Tibial nerve (tissue), 4 donors: Measurements from ENCODE around the gene SH3BP4. TPM values are rescaled to one million over a fixed set of nuclear protein-coding genes. Genes with fewer than 3 reads are reported as not detected.
A peak's percentile ranks its signal among the peaks of the same experiment; 100 is the strongest.

ENCODE experiments used
- DNase-seq, 2 donors: peaks; one replicate each; pipeline ENCODE4 v3.0.0-alpha.2; 2019; ENCODE audit warnings: low spot score in 2 of 2
- H3K27ac ChIP-seq, 4 donors: fragments of 200-600 bp; sonication (generic) in 3 of 4; one replicate each; pipeline ENCODE4 v1.5.1; 2017 to 2019; ENCODE audit warnings: mild to moderate bottlenecking in 1 of 4
- H3K27me3 ChIP-seq, 2 donors: fragments of 200-600 bp; sonication (generic) in 1 of 2; one replicate each; pipeline versions ENCODE4 v1.5.1 to v1.6.0; 2017 to 2019
- H3K36me3 ChIP-seq, 3 donors: fragments of 200-600 bp; sonication (generic); one replicate each; pipeline ENCODE4 v1.5.1; 2018 to 2019
- H3K4me1 ChIP-seq, 4 donors: fragments of 200-600 bp; sonication (generic) in 3 of 4; one replicate each; pipeline ENCODE4 v1.5.1; 2017 to 2019
- H3K4me3 ChIP-seq, 4 donors: fragments of 200-600 bp; sonication (generic) in 3 of 4; one replicate each; pipeline ENCODE4 v1.5.1; 2017 to 2019; ENCODE audit warnings: mild to moderate bottlenecking in 1 of 4, moderate library complexity in 1 of 4
- H3K9me3 ChIP-seq, 4 donors: fragments of 200-600 bp; sonication (generic) in 3 of 4; one replicate each; pipeline ENCODE4 v1.5.1; 2017 to 2019
- EP300 ChIP-seq, 2 donors: sonication (generic); formaldehyde crosslinking; IDR thresholded peaks; one replicate each; pipeline ENCODE4 v1.6.1; 2017; ENCODE audit warnings: antibody characterized with exemption in 2 of 2, mild to moderate bottlenecking in 1 of 2
- POLR2A ChIP-seq, 2 donors: fragments of 450-650 bp; IDR thresholded peaks; one replicate each; pipeline ENCODE4 v1.6.1; 2017; ENCODE audit warnings: antibody characterized with exemption in 2 of 2, mild to moderate bottlenecking in 2 of 2, moderate library complexity in 2 of 2
- WGBS, 2 donors: methylation state at CpG; one replicate each; pipeline ENCODE4 v1.1.5; 2018; 5-methylcytosine and 5-hydroxymethylcytosine counted together
- total RNA-seq, 4 donors: library from RNA; depleted of rRNA; stranded (reverse); fragments of >200 nt; gene quantifications; one replicate each; pipeline ENCODE4 v1.1.0, GENCODE V29; 2016
- TF ChIP-seq, protein P1 (sequence below), 5 experiments: fragments of 200-600 bp in 3 of 5; fragments of 450-650 bp in 2 of 5; sonication (generic) in 3 of 5; IDR thresholded peaks; one replicate each; pipeline ENCODE4 v1.5.1; 2016 to 2019; ENCODE audit warnings: antibody characterized with exemption in 5 of 5, mild to moderate bottlenecking in 3 of 5, moderate library complexity in 2 of 5

The SH3BP4 gene
- total RNA-seq, 4 donors from 2014 or later = 19.2 to 31.8 (median 24.3) TPM

DNA sequence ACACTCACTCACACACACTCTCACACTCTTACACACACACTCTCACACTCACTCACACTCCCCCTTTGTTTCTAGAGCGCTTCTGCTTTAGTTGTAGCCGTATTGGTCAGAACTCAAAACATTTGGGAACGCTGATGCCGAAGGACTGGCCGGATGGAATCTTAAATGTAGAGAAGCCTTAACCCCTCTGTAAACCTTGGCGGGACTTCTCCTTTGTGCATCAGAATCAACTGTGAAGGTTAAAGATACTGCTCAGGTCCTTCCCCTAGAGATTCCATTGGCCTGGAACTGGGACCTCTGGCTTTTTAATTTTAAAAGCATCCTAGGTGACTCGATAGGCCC is 18.3 kb downstream of the SH3BP4 start:
- WGBS, 2 donors = 53 to 61% methylated on average over 7 of the region's 7 CpGs
- Histone ChIP-seq H3K9me3 (no peaks in the 10 kb centered on the region), H3K27ac (no peak overlapping the region), H3K27me3 (no peaks in the 10 kb centered on the region), H3K36me3 (no peaks in the 10 kb centered on the region), H3K4me3 (no peak overlapping the region), H3K4me1 (peaks cover 0 to 23% (median 0%) of the 10 kb centered on the region in 4 donors)
- TF ChIP-seq POLR2A (IDR thresholded peaks at IDR 0.05) (no peak), EP300 (IDR thresholded peaks at IDR 0.05) (no peak)
- TF ChIP-seq, protein P1, sequence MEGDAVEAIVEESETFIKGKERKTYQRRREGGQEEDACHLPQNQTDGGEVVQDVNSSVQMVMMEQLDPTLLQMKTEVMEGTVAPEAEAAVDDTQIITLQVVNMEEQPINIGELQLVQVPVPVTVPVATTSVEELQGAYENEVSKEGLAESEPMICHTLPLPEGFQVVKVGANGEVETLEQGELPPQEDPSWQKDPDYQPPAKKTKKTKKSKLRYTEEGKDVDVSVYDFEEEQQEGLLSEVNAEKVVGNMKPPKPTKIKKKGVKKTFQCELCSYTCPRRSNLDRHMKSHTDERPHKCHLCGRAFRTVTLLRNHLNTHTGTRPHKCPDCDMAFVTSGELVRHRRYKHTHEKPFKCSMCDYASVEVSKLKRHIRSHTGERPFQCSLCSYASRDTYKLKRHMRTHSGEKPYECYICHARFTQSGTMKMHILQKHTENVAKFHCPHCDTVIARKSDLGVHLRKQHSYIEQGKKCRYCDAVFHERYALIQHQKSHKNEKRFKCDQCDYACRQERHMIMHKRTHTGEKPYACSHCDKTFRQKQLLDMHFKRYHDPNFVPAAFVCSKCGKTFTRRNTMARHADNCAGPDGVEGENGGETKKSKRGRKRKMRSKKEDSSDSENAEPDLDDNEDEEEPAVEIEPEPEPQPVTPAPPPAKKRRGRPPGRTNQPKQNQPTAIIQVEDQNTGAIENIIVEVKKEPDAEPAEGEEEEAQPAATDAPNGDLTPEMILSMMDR (IDR thresholded peaks at IDR 0.05) = no peak
- no peak for DNase-seq

- Histone ChIP-seq H3K36me3 (no peaks in the 10 kb centered on the region), H3K4me1 (peaks cover 0 to 23% (median 0%) of the 10 kb centered on the region in 4 donors), H3K27me3 (no peaks in the 10 kb centered on the region), H3K4me3 (no peak overlapping the region), H3K9me3 (no peaks in the 10 kb centered on the region), H3K27ac (no peak overlapping the region)
- no peak for DNase-seq
- 44 to 60% methylated on average over 13 of the region's 13 CpGs for WGBS, 2 donors
- no peak for TF ChIP-seq POLR2A (IDR thresholded peaks at IDR 0.05)
- peak in 1 of 2 donors; percentile 54 for TF ChIP-seq EP300 (IDR thresholded peaks at IDR 0.05)
These were observed 18.7 kb downstream of the SH3BP4 start for GRCh38 chr2:234970477-234970882.

- 82 to 89% methylated on average over 7 of the region's 7 CpGs for WGBS, 2 donors
- no peaks in the 10 kb centered on the region for H3K9me3 ChIP-seq
- H3K27ac ChIP-seq = no peak overlapping the region
- H3K4me1 ChIP-seq = peaks cover 0 to 23% (median 0%) of the 10 kb centered on the region in 4 donors
- no peak for DNase-seq
- no peak overlapping the region for H3K4me3 ChIP-seq
- H3K36me3 ChIP-seq = no peaks in the 10 kb centered on the region
- H3K27me3 ChIP-seq = no peaks in the 10 kb centered on the region
- no peak for TF ChIP-seq EP300 (IDR thresholded peaks at IDR 0.05)
- TF ChIP-seq, protein P1 (IDR thresholded peaks at IDR 0.05) = no peak
- TF ChIP-seq POLR2A (IDR thresholded peaks at IDR 0.05) = no peak
These were observed 19.7 kb downstream of the SH3BP4 start for GRCh38 chr2:234971496-234971895.

- TF ChIP-seq EP300 (IDR thresholded peaks at IDR 0.05) (no peak), POLR2A (IDR thresholded peaks at IDR 0.05) (no peak)
- TF ChIP-seq, protein P1 (IDR thresholded peaks at IDR 0.05) = no peak
- Histone ChIP-seq H3K4me3 (no peak overlapping the region), H3K4me1 (peaks cover 0 to 26% (median 0%) of the 10 kb centered on the region in 4 donors), H3K27ac (no peak overlapping the region), H3K36me3 (no peaks in the 10 kb centered on the region), H3K9me3 (no peaks in the 10 kb centered on the region), H3K27me3 (no peaks in the 10 kb centered on the region)
- no peak for DNase-seq
- 85 to 87% methylated on average over 8 of the region's 8 CpGs for WGBS, 2 donors
These were observed 21.2 kb downstream of the SH3BP4 start for GRCh38 chr2:234973008-234973407.

DNA sequence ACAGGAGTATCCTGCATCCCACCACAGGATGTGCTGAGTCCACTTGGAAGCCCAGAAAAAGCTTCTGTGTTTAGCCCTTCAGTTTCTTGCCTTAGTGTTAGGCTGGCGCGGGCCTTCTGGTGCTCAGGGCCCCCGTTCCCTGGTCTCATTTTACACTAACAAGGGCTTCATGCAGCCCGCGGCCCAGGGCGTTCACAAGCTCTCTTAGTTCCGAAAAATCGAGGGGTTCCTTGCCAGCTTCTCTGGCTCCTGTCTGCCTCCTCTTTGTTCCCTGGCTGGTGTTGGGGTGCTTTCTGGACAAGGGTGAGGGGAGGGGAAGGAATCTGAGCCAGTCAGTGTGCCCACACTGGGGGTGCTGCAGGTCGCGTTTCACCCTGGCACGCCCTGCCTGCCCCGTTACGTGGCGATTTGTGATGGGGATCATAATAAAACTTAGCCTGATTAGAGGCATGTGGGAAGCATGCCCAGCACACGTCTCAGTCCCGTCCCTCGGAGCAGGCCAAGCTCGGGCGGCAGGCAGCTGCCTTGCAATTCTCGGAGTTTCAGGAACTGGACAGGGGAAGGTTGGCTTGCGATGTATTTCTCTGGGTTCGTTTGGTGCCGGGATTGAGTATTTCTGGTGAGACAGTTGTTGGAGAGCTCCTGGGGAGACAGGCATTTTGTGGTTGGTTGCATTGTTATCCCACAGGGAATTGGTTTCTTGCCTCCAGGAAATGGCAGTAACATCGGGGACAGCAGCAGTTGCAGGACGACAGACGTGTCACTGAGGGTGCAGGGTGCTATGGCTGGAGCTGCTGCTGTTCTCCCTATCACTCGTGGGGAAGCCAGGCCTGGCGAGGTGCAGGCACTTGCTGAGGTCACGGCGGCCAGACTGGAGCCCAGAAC is 22.9 kb downstream of the SH3BP4 start:
- DNase-seq = no peak
- Histone ChIP-seq H3K27me3 (no peaks in the 10 kb centered on the region), H3K4me3 (no peak overlapping the region), H3K36me3 (no peaks in the 10 kb centered on the region), H3K4me1 (peaks cover 0 to 27% (median 9%) of the 10 kb centered on the region in 4 donors), H3K27ac (no peak overlapping the region), H3K9me3 (peaks cover 0 to 5% (median 0%) of the 10 kb centered on the region in 4 donors)
- 64 to 78% methylated on average over 30 of the region's 30 CpGs for WGBS, 2 donors
- TF ChIP-seq POLR2A (IDR thresholded peaks at IDR 0.05) (no peak), EP300 (IDR thresholded peaks at IDR 0.05) (no peak)
- TF ChIP-seq, protein P1 (IDR thresholded peaks at IDR 0.05) = no peak
